OCI-LY1 (cell line): ENCODE measurements around the gene HOXD9.

ENCODE experiments used
- H2AFZ ChIP-seq: fragments of 200-600 bp; sonication (generic), shearing (Covaris generic); 2 replicates; pipeline ENCODE4 v1.6.0; 2014; ENCODE audit warnings: antibody characterized with exemption, mild to moderate bottlenecking, low read length
- H3F3A ChIP-seq: fragments of 200-600 bp; sonication (generic), shearing (Covaris generic); 2 replicates; pipeline ENCODE4 v1.6.0; 2014; ENCODE audit warnings: mild to moderate bottlenecking, antibody characterized with exemption, low read length, moderate library complexity; ENCODE audit not compliant: insufficient read depth
- H3K27ac ChIP-seq: fragments of 200-600 bp; sonication (generic); 2 replicates; pipeline ENCODE4 v1.5.1; 2014; ENCODE audit warnings: low read length, mixed run types, mild to moderate bottlenecking, low read depth; ENCODE audit not compliant: poor library complexity, severe bottlenecking
- H3K27me3 ChIP-seq: fragments of 200-600 bp; sonication (generic); 2 replicates; pipeline ENCODE4 v1.6.0; 2014; ENCODE audit warnings: antibody characterized with exemption, mild to moderate bottlenecking, low read length, moderate library complexity; ENCODE audit not compliant: insufficient read depth
- H3K36me3 ChIP-seq: fragments of 200-600 bp; sonication (generic); 2 replicates; pipeline ENCODE4 v1.6.1; 2014; ENCODE audit warnings: mild to moderate bottlenecking, antibody characterized with exemption, low read length, moderate library complexity, mixed read lengths; ENCODE audit not compliant: insufficient read depth
- H3K4me1 ChIP-seq: fragments of 200-600 bp; sonication (generic); 2 replicates; pipeline ENCODE4 v1.5.1; 2014; ENCODE audit warnings: mild to moderate bottlenecking, low read length, moderate library complexity; ENCODE audit not compliant: insufficient read depth, severe bottlenecking
- H3K4me2 ChIP-seq: fragments of 200-600 bp; sonication (generic), shearing (Covaris generic); 2 replicates; pipeline ENCODE4 v1.6.1; 2014; ENCODE audit warnings: low read length
- H3K4me3 ChIP-seq: fragments of 200-600 bp; sonication (generic); 2 replicates; pipeline ENCODE4 v1.5.1; 2014; ENCODE audit warnings: low read length, low read depth, mild to moderate bottlenecking, mixed read lengths; ENCODE audit not compliant: poor library complexity, severe bottlenecking
- H3K79me2 ChIP-seq: fragments of 200-600 bp; shearing (Covaris generic); 2 replicates; pipeline ENCODE4 v1.6.1; 2016; ENCODE audit warnings: mixed run types, low read length, mixed read lengths; ENCODE audit not compliant: insufficient read depth
- H3K9ac ChIP-seq: fragments of 200-600 bp; sonication (generic), shearing (Covaris generic); 2 replicates; pipeline ENCODE4 v1.6.1; 2014; ENCODE audit warnings: mild to moderate bottlenecking, low read length, mixed read lengths
- H3K9me2 ChIP-seq: fragments of 200-600 bp; sonication (generic), shearing (Covaris generic); 2 replicates; pipeline ENCODE4 v1.6.1; 2014; ENCODE audit warnings: low read depth, mild to moderate bottlenecking, low read length, mixed read lengths
- H3K9me3 ChIP-seq: fragments of 200-600 bp; shearing (Covaris generic); 2 replicates; pipeline ENCODE4 v1.6.1; 2014; ENCODE audit warnings: low read length, mixed read lengths
- H4K20me1 ChIP-seq: fragments of 200-600 bp; sonication (generic), shearing (Covaris generic); 2 replicates; pipeline ENCODE4 v1.6.0; 2016; ENCODE audit warnings: mild to moderate bottlenecking, low read length; ENCODE audit not compliant: insufficient read depth
- EZH2 ChIP-seq: fragments of 200-600 bp; sonication (generic), shearing (Covaris generic); IDR thresholded peaks from 2 replicates; pipeline ENCODE4 v1.8.0; 2017; ENCODE audit warnings: borderline replicate concordance, mixed run types, mild to moderate bottlenecking, antibody characterized with exemption, low read length, moderate library complexity, mixed read lengths
- TF ChIP-seq, protein P1 (sequence below): fragments of 200-600 bp; sonication (generic), shearing (Covaris generic); IDR thresholded peaks from 2 replicates; pipeline ENCODE4 v1.5.1; 2017; ENCODE audit warnings: mild to moderate bottlenecking, antibody characterized with exemption, low read length, moderate library complexity, mixed read lengths

HOXD9 gene

DNA sequence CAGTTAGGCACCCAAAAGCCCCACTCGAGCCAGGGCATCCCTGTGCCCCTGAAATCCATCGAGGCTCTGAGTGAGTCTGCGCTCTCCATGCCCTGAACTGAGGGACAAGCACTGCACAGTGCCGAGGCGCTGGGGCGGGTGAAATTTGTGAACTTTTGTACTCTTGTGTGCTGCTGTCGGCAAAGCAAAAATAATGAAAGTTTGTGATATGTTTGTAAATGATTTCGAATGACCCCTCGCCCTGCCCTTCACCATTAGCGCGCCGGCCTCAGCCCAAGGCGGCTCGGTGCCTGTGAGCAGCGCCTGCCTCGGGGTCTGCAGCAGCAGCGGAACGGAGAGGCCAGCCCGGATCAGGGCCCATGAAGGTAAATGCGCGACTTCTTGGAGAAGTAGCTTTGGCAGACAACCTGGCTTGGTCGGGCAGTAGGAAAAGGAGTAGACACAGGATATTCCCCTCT is 27.0 kb downstream of the HOXD9 start:
- Histone ChIP-seq H3K9me2 (no peaks in the 10 kb centered on the region), H3K27ac (no peak overlapping the region), H3K4me2 (no peak overlapping the region), H3F3A (no peaks in the 10 kb centered on the region), H3K79me2 (no peaks in the 10 kb centered on the region), H3K4me1 (no peaks in the 10 kb centered on the region), H3K9me3 (no peaks in the 10 kb centered on the region), H3K9ac (no peak overlapping the region), H3K36me3 (no peaks in the 10 kb centered on the region), H4K20me1 (no peaks in the 10 kb centered on the region), H3K4me3 (no peak overlapping the region), H2AFZ (no peak overlapping the region), H3K27me3 (0 out of 2 replicates have a peak, but pooled peaks cover 3% of the 10 kb centered on the region)
- TF ChIP-seq, protein P1, sequence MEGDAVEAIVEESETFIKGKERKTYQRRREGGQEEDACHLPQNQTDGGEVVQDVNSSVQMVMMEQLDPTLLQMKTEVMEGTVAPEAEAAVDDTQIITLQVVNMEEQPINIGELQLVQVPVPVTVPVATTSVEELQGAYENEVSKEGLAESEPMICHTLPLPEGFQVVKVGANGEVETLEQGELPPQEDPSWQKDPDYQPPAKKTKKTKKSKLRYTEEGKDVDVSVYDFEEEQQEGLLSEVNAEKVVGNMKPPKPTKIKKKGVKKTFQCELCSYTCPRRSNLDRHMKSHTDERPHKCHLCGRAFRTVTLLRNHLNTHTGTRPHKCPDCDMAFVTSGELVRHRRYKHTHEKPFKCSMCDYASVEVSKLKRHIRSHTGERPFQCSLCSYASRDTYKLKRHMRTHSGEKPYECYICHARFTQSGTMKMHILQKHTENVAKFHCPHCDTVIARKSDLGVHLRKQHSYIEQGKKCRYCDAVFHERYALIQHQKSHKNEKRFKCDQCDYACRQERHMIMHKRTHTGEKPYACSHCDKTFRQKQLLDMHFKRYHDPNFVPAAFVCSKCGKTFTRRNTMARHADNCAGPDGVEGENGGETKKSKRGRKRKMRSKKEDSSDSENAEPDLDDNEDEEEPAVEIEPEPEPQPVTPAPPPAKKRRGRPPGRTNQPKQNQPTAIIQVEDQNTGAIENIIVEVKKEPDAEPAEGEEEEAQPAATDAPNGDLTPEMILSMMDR: no peak
- TF ChIP-seq EZH2: no peak

DNA sequence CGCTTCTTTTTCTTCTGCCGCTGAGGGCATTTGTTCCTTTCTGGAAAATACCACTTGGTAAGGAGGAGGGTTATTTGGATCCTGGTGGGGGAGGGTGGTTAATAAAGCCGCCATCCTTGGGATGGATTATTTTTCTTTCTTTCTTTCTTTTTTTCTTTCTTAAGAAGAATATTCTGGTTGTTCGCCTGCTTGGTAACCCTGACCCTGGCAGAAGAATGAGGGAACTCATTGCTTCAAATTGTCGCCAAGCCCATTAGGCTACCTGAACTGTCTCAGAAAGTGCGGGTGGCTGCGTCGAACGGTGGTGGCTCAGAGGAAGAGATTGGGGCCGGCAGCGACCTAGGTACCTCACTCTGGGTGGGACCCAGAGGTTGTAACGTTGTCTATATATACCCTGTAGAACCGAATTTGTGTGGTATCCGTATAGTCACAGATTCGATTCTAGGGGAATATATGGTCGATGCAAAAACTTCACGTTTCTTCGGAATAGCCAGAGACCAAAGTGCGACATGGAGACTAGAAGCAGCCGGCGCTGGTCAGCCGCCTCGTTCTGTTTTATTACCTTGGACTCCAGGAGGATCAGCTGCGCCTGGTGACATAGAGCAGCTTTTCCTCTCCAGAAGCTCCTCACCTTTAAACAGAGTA is 27.5 kb downstream of the HOXD9 start:
- H3F3A ChIP-seq: no peaks in the 10 kb centered on the region
- H3K79me2 ChIP-seq: no peaks in the 10 kb centered on the region
- H3K4me3 ChIP-seq: no peak overlapping the region
- no peak overlapping the region for H3K9ac ChIP-seq
- no peaks in the 10 kb centered on the region for H3K9me3 ChIP-seq
- H3K27me3 ChIP-seq: 0 out of 2 replicates have a peak, but pooled peaks cover 3% of the 10 kb centered on the region
- no peaks in the 10 kb centered on the region for H3K4me1 ChIP-seq
- H3K4me2 ChIP-seq: no peak overlapping the region
- TF ChIP-seq, protein P1: no peak
- no peak for TF ChIP-seq EZH2
- H2AFZ ChIP-seq: no peak overlapping the region
- no peaks in the 10 kb centered on the region for H3K9me2 ChIP-seq
- H3K36me3 ChIP-seq: no peaks in the 10 kb centered on the region
- no peaks in the 10 kb centered on the region for H4K20me1 ChIP-seq
- H3K27ac ChIP-seq: no peak overlapping the region

DNA sequence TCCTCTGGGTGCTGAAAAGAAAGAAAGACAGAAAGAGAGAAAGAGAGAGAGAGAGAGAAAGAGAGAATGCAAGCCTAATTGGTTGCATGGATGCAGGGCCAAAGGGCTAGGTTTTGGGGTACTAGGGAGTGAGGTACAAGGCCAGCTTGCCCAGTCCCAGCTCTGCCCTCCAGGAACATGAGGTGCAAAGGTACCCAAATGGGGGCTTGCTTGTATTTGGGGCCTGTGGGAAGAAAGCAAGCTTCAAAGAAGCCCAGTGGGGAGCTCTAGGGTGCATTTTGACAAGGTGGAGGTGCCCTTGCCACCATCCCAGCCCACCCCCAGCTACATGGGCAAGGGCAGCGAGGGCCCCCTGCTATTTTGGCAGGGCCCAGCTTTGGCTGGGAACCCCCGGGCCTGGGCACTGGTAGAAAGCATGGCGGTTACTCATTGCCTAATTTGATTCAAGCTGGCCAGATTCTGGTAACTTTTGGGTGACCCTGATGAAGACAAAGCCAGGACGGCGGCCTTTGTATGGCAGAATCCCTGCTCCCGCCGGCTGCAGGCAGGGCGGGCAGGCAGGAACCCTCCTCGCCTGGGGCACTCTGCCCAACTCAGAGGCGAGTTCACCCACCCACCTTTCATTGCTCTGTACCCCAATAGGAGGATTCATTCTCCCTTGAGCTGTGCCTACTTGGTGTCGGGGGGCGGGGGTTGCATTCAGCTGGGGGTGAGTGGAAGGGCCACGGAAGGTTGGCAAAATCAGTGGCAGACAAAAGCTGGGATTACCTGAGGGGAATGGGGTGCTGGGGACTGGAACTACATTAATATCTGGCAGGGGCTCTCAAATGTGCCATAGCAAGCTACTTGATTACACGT is 28.3 kb downstream of the HOXD9 start:
- H3K4me1 ChIP-seq: no peaks in the 10 kb centered on the region
- H3F3A ChIP-seq: no peaks in the 10 kb centered on the region
- no peaks in the 10 kb centered on the region for H4K20me1 ChIP-seq
- H3K36me3 ChIP-seq: no peaks in the 10 kb centered on the region
- H3K27me3 ChIP-seq: 0 out of 2 replicates have a peak, but pooled peaks cover 1% of the 10 kb centered on the region
- TF ChIP-seq, protein P1: no peak
- TF ChIP-seq EZH2: no peak
- H3K27ac ChIP-seq: no peak overlapping the region
- H3K4me2 ChIP-seq: no peak overlapping the region
- no peaks in the 10 kb centered on the region for H3K79me2 ChIP-seq
- H3K9me2 ChIP-seq: no peaks in the 10 kb centered on the region
- no peaks in the 10 kb centered on the region for H3K9me3 ChIP-seq
- H2AFZ ChIP-seq: no peak overlapping the region
- H3K4me3 ChIP-seq: no peak overlapping the region
- H3K9ac ChIP-seq: no peak overlapping the region
